Stimulated activated CD4-positive, alpha-beta T cell treated with anti-CD3 and anti-CD28 coated beads, Interleukin-2, amount 100 ng/mL, for 48 hours (primary cell): Measurements from ENCODE around the gene AQP10.
"Not testable (repeated sequence)": the region's sequence is repeated elsewhere in the genome, so short reads cannot be mapped to it uniquely, and the experiment has no call there.

Source experiments
- DNase-seq, 2 donors: peaks; one replicate each; pipeline ENCODE4 v3.0.0-alpha.2; 2020

The AQP10 gene

GRCh38 chr1:154346276-154346917, 25.5 kb downstream of the AQP10 start:
- DNase-seq = no peak

GRCh38 chr1:154347961-154348360, 27.1 kb downstream of the AQP10 start:
- DNase-seq = no peak

GRCh38 chr1:154348429-154349076, 27.7 kb downstream of the AQP10 start:
- no peak for DNase-seq

- no peak for DNase-seq
Observed at GRCh38 chr1:154349121-154349520, 28.2 kb downstream of the AQP10 start.

- no peak for DNase-seq
Observed at GRCh38 chr1:154350383-154350782, 29.5 kb downstream of the AQP10 start.

GRCh38 chr1:154351363-154352068, 30.6 kb downstream of the AQP10 start:
- DNase-seq = no peak

- no peak for DNase-seq
Observed at GRCh38 chr1:154352245-154352580, 31.3 kb downstream of the AQP10 start.

GRCh38 chr1:154352581-154353459, 31.9 kb downstream of the AQP10 start:
- peak; percentile 30 to 43 for DNase-seq

GRCh38 chr1:154353460-154353904, 32.6 kb downstream of the AQP10 start:
- peak in 1 of 2 donors; percentile 28 for DNase-seq

GRCh38 chr1:154353966-154354365, 33.1 kb downstream of the AQP10 start:
- DNase-seq = no peak

GRCh38 chr1:154358519-154358918, 37.6 kb downstream of the AQP10 start:
- DNase-seq = no peak

GRCh38 chr1:154360288-154360687, 39.4 kb downstream of the AQP10 start:
- DNase-seq = no peak

- DNase-seq = not testable (repeated sequence)
Observed at GRCh38 chr1:154360881-154361280, 40.0 kb downstream of the AQP10 start.

- no peak for DNase-seq
Observed at GRCh38 chr1:154361357-154361756, 40.5 kb downstream of the AQP10 start.

GRCh38 chr1:154371436-154371835, 50.5 kb downstream of the AQP10 start:
- no peak for DNase-seq

- DNase-seq = peak in 1 of 2 donors; percentile 13
Observed at GRCh38 chr1:154373777-154374357, 53.0 kb downstream of the AQP10 start.
